Dermis microvascular lymphatic vessel endothelial cell (primary cell): ENCODE data around the gene LRRC45. TPM values are rescaled to one million over a fixed set of nuclear protein-coding genes. Genes with fewer than 3 reads are reported as not detected.

Experiments used
- DNase-seq, 2 donors: peaks; one replicate each; pipeline versions ENCODE4 v3.0.0 to v3.0.0-alpha.2; 2010; ENCODE audit warnings: low read depth in 2 of 2
- total RNA-seq: library from RNA; depleted of rRNA; stranded (reverse); fragments of >200 nt; gene quantifications from 2 replicates; pipeline ENCODE4 v1.2.1, GENCODE V29; 2014

Gene LRRC45
- total RNA-seq, 1 donor from 2014 or later = 10.1 TPM

- DNase-seq = no peak
These were observed 39.2 kb downstream of the LRRC45 start for GRCh38 chr17:82062076-82062983.

GRCh38 chr17:82062984-82063368 lies 39.9 kb downstream of the LRRC45 start:
- no peak for DNase-seq

GRCh38 chr17:82063424-82064415 lies 40.6 kb downstream of the LRRC45 start:
- DNase-seq = no peak

- DNase-seq = no peak
These were observed 41.5 kb downstream of the LRRC45 start for GRCh38 chr17:82064433-82065192.

DNA sequence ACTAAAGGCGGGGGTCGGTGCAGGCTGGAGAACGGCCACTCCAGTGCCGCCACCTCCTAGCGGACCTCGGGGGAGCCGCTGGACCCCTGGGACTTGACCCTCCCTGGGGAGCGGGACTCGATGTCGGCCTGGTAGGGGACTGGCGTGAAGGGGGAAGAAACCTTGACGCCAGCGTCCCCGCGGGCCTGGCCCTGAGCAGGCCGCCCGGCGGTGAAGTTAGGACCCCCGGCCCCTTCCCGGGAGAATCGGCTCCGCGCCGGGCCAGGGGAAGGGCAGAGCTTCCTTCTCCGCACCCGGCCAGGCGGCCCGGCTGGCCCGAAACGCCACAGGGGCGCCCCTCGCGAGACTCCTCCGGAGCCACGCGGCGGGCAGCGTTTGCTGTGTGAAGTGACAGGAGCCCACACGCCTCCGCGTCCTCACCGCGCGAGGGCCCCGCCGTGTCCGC lies 42.1 kb downstream of the LRRC45 start:
- DNase-seq = peak in 1 of 2 donors; percentile 49

- DNase-seq = peak in 1 of 2 donors; percentile 44
These were observed 42.7 kb downstream of the LRRC45 start, which contains the start of gene DUS1L for GRCh38 chr17:82065638-82066303. Gene DUS1L, minus strand, starts transcription at chr17:82065804. Its CDS starts 745 bp downstream, at chr17:82065059.

DNA sequence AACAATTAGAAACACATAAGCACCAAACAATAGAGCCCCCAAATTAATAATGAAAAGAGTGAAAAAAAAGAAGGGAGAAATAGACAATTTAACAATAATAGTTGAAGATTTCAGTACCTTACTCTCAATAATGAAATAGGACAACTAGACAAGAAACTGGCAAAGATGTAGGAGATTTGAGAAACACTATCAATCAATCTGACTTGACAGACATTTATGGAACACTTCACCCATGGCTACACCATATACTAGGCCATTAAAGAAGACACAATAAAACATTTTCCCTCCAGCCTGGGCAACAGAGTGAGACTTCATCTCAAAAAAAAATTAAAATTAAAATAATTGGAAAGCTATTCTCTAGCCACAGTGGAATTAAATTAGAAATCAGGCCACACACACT lies 47.5 kb downstream of the LRRC45 start:
- no peak for DNase-seq

- no peak for DNase-seq
These were observed 49.7 kb downstream of the LRRC45 start for GRCh38 chr17:82072827-82073226.

GRCh38 chr17:82073446-82073845 lies 50.3 kb downstream of the LRRC45 start:
- no peak for DNase-seq

DNA sequence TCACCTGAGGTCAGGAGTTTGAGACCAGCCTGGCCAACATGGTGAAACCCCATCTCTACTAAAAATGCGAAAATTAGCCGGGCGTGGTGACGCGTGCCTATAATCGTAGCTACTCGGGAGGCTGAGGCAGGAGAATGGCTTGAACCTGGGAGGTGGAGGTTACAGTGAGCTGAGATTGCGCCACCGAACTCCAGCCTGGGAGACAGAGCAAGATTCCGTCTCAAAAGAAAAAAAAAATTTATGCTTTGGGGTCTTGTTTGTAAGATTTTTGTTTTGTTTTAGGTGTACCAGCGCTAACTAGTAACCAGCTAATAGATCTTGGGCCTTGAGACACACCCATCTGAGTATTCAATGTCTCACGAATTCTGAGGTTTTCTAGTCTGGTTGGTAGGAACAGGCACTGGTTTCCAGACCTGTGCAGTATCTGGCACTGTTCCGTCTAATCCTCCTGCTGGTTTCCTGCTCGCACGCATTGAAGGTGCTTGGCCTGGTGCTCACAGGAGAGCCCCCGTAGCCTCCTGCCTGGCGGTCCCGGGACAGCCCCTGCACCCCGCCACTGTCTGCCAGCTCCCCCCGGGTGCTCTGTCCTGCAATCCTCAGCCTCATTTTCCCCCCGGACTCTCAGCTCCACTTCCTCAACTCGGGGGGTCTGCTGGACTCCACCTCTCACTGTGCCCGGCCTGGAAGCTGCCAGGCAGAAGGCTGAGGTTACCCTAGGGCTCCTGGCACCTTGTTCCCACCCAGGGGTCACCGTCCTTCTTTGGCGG lies 53.1 kb downstream of the LRRC45 start:
- no peak for DNase-seq

DNA sequence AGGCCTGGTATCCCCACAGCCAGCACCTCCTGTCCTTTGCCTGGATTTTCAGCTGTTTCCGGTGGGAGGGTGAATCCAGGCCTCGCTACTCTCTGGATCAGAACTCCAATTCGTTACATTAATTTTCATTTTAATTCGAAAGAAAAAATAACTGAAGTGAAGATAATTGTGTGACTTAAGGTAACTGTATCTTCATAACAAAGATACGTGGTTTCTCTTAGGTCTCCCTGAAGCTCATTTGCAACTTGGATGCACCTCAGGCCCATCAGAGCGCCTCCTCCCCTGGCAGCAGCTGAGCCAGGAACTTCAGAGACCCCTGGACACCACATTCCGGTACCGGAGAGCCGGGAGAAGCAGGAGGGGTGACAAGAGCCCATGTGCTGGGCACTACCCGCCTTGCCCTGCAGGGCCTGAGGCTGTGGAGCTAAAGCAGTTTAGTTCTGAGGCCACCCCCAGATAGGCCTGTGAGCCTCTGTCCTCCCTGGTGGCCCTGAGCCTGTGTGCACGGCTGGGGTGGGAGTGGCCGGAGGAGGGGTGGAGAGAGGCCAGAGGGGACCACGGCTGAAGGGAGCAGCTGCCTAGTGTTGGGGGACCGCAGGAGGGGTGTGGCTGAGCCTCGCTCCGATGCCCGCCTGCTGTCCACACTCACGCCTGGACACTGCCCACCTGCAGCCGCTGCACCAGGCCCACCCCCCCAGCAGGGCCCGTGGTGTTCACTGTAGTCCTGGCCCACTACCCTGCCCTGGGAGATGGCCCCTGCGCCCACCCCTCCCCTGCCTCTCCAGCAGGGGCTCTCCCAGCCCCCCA lies 53.9 kb downstream of the LRRC45 start:
- DNase-seq = no peak

DNA sequence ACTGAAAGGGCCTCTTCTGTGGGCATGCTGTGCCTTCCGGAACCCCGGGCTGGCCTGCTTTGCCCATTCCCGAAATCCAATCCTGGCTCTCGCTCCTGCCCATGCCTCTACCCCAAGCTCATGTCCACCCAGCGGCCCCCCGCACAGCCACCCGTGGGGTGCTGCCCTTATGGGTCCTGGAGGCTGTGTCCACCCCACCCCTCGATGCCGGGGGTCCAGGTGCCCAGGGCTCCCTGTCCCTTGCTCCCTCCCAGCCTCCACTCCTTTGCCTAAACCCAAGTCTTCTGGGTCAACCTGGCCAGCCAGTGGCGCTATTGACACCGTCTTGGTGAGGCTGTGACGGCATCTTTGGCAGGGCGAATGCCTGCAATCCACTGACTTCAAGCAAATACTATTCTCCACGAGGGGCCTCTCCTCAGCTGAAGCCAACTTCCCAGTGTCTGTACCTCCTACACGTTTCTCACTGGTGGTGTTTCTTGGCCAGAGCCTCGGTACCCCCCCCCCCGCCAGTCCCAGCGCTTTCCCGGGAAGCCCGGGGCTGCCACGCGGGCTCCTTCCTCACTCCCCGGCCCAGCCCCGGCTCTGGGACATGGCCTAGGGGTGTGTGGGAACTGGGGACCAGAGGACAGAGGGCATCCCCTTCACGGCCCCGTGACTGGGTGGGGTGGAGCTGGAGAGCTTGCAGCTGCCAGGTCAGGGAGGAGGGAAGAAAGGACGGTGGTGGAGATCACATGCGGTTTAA lies 54.7 kb downstream of the LRRC45 start:
- DNase-seq = no peak

DNA sequence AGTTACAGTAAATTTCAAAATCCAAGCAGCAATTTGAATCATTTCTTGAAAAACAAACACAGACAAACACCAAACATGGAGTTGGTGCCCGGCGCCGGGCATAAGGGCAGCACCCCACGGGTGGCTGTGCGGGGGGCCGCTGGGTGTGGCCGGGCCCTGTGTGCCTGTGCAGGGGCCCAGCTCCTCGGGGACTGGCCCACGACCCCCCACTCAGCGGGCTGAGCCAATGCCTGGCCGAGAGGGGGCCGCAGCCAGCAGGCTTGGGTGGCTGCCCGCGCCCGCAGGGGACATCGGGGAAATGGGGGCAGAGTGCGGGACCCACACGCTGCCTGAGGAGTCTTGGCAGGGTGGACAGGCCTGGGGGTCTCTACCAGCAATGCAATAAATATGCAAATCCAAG lies 55.3 kb downstream of the LRRC45 start:
- DNase-seq = no peak

DNA sequence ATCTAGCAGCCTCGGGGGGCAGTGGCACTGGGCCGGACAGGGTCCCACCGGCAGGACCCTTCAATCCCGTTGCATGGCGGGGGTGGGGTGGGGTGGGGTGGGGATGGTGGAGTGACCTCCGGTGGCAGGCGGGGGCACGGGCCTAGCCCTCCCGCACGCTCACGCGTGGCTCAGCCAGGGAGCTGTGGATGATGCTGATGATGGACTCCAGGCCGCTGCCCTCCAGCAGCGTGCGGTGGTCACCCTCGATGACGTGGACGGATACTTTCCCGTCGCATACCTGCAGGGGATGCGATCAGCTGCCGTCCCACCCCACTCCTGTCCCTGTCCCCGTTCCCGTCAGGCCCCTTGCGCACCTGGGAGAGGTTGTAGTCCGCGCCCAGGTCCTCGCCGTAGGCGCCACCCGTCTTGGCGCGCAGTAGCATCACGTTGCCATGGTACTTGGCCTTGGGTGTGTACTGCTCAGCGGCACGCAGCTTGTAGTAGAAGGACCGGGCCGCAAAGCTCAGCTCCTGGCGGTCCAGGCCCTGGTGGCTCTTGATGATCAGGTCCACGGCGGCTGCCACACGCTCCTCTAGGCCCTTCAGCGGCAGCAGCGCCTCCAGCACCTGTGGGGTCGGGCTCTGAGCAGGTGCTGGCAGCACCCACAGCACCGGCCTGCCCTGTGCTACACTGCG lies 56.0 kb downstream of the LRRC45 start:
- DNase-seq = no peak

- no peak for DNase-seq
These were observed 57.1 kb downstream of the LRRC45 start for GRCh38 chr17:82080048-82080788.
